GM18867 (cell line): Measurements from ENCODE around the gene RHO.

ENCODE experiments used
- ATAC-seq: cut with Tn5 transposase; IDR thresholded peaks from one replicate; pipeline ENCODE4 v1.9.1; 2021; ENCODE audit warnings: mild to moderate bottlenecking, moderate library complexity; ENCODE audit not compliant: unreplicated experiment

Gene RHO

DNA sequence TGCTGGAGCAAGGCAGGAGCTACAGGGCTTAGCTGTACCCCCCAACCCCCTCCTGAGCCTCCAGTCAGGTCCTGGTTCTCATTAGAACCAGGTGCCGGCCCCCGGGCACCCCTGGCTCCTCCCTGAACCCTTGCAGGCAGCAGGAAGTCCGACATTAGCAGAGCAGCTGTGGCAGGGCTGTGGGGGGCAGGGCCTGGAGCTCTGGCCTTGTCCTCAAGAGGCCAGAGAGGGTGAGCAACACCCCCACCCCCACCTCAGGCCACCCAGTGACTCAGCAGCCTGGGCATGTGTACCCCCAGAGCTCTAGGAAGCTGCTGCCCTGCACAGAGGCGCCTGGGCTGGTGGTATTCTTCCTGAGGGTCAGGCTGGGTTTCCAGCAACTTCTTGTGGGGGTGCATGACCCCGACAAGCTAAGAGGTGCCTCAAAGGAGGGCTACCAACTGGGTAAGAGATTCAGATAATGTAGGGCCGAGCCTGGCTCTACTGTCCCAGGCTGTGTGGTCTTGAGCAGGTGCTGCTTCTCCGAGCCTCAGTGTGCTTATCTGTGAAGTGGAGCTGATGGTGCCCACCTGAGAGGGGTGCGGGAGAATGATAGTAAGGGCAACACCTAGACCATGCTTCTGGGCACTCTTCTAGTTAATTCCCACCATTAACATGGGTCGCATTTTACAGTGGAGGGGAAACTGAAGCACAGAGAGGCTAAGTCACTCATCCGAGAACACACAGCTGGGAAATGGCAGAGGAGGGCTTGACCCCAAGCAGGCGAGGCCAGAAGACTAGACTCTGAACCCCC, 30.5 kb downstream of the RHO start:
- ATAC-seq = no peak

DNA sequence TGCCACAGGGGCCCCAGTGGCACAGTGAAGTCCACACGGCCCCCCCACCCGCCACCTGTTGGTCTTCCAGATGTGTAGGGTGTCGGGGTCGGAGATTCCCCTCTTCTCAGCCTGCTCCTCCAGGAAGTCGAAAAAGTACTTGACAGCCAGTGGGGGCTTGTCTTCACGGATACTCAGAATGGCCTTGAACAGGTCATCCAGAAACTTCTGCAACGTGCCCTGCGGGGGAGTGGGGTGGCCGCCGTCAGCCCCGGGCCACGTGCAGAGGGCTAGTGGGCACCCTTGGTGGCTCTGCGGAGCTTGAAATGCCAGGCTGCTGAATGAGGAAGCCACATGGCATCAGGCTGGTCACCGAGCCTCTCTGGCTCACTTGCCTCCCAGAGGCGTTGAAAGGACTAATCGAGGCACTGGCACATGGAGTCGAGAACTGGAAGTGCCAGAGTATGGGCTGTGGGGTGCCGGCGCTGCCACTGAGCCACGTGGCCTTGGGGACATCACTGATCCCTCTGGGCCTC, 31.2 kb downstream of the RHO start:
- ATAC-seq = no peak

DNA sequence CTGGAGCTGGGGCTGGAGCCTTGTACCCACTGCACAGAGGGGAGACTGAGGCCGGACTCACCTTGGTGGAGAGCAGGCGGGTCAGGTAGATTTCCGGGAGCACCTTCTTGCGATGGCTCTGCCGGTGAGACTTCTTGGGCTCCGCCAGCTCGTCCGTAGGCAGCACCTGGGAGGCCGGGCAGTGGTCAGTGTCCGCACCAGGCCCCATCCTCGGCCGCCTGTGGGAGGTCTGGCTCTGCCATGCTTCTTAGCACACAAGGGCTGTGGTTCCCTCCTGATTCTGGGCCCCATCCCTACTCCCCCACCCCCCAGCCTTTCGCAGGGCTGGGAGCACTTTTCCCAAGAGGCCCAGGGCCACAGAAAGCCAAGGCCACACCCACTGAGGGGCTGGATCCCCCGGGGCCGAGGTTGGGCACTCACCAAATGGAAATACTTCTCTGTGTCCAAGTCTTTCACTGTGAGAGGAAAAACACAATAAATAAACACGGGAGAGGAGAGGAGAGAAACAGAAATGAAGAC, 31.9 kb downstream of the RHO start:
- ATAC-seq = no peak

DNA sequence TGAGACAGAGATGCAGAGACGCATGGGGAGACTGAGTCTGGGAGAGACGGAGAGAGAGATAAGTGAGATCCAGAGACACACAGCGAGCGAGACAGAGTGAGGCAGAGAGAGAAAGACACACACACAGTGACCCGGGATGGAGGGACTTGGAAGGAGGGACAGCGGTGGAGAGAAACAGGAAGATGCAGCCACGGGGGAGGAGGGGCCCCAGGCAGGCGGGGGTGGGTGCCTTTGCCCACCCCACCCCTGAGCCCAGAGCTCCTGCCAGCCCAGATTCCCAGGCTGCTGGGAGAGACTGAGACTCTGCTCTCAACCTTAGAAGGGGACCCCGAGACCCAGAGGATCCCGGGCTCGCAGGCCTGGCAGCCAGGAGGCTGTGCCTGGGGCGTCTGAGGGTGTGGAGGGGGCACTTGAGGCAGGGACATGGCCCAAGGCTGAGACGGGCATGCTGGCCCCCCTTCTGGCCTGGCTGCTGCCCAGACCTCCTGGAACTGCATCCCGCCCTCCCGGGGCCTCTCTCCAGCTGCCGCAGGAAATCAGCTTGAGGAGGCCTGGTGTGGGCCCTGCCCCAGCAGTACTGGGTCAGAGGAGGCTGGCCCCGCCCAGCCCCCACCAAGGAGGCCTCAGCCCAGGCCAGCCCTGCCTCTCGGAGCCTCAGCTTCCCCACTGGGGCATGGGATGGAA, 32.6 kb downstream of the RHO start:
- no peak for ATAC-seq

DNA sequence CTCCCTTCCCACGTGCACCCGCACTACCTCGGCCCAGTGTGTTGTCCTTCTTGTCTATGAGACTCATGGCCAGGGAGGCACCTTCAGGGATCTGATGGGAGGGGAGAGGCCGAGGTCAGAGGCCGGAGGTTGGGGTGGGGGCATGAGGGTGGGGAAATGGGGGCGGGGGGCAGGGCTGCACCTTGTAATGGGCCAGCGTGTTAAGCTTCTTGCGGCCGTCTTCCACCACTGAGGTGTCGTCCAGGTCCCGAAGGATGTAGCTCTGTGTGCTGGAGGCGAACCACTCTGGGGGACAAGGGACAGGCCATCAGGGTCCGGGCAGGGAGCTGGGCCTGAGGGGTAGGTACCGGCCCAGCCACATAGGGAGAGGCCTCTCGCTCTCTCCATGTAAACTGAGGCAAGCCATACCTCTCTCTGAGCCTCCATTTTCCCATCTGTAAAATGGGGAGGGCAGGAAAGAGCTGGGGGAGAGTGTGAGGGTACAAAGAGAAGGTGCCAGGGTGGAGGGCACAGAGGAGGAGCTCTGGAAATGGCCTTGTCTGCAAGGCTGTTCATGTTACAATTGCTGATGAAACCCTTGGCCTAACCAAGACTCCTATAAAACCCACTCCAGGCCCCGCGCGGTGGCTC, 33.3 kb downstream of the RHO start:
- no peak for ATAC-seq

DNA sequence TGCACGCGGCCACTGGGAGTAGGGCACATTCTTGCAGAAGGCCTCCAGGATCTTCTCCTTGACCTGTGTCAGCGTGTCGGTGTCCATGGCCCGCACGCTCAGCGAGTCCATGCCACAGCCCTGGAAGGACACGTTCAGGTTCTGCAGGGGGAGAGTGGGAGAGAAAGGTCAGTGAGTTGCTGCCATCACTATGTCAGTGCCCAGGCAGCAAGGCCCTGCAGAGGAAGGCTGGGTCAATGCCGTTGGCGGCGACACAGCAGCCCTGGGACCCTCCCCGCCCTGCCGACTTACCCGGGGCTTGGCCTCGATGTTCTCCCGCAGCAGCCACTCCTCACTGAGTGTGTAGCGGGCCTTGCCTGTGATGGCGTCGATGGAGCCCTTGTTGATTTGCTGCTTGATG, 34.4 kb downstream of the RHO start:
- no peak for ATAC-seq

DNA sequence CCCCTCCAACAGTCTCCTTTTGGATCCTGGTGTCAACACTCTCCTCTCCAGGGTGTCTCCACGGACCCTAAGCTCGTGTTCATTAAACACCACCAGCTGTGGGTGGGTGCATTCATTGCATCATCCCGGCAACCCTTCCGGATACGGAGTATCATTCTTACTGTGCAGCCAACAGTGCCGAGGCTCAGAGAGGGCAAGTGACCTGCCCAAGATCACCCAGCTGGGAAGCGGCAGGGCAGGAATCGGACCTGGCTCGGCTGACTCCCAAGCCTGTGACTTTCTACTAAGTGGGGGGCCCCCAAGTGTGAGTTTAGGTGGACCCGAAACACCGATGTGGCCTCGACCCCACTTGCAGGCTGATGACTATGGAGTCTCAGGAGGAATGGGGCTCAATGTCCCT, 34.9 kb downstream of the RHO start:
- no peak for ATAC-seq

DNA sequence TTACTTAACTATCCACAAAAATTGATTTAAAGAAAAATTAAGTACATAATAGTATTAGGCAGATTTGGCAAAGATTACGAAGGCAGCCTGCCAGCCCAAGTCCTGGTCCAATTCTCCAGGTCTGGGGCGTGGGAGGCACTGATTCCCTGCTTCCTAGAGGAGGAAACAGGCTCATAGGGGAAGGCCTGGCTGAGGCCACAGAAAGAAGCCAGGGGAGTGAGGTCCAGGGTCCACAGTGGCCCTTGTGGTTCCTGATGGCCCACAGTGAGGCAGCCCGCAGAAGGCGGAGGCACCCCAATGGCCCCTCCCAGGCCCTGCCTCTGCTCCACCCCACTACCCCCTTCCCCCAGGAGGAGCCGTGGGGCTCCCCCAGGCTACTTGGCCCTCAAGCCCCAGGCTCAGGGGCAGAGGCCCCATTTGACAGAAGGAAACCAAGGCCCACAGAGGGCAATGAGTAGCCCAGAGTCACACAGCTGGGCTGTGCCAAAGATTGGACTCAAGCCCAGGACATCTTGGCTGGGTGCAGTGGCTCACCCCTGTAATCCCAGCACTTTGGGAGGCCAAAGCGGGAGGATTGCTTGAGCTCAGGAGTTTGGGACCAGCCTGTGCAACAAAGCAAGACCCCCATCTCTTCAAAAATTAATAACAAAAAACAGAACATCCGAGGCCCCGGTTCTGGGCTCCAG, 35.6 kb downstream of the RHO start:
- no peak for ATAC-seq

DNA sequence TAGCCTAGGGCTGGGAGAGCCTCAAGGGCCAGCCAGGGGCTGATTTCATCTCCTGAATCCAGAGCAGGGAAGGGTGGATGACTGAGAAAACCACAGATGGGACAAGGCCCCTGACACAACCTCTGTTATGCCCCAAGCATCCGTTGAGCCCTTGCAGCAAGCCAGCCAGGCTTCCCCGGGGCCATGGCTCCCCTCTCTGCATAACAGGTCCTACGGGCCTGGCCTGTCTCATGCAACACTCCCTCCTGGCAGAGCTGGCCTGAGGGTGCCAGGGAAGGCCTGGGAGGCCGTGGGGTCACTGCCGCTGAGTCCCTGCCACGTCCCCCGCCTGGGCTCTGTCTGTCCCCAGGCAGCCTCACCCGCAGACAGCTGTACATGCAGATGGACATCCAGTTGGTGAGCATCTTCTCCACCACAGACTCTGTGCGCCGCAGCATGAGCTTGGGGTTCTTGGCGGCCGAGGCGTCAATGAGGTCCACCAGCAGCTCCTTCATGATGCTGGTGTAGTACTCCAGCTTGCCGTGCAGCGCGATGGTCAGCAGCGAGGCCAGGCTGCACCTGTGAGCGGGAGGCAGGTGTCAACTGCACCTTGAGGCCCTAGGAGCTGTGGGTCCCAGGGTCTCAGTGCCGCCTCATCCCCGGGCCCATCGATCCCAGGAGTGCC, 36.7 kb downstream of the RHO start:
- ATAC-seq = no peak

DNA sequence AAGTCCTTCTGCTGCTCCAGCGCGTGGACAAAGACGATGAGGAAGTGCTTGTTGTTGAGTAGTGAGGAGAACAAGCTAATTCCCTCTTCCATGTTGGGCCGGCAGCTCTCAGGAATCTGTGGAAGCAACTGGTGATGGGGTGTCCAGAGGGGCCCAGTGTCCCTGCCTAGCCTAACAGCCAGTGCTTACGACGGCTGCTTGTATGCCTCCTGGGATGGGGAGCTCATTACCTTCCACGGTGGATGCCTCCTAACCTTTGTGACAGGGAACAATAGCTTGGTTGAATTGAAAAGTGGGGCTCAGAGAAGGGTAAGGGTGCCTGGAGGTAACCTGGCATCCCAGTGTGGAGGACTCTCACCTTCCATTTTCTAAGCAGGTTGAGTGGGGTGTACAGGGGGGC, 37.5 kb downstream of the RHO start:
- ATAC-seq = no peak

DNA sequence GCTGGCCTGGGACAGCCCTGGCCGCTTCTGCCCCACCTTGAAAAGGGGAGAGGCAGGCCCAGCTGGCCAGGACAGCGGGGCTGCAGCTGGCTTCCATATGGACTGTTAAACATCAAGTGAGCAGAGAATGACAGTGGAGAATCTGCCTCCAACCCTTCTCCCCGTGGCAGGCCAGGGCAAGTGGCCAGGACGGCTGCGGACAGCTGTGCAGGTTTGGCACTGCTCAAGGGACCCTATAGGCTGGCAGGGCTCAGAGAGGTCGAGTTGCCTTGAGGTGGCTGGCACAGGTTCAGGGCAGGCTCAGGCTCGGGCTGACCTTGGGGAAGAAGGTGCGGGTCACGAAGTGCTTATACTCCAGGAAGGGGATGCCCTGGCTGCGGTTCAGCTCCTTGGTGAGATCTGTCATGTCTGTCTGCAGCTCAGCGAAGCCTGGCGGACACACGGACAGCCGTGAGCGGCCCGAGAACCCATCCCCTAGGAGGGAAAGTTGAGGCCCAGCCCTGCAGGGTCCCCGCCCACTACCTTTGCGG, 38.8 kb downstream of the RHO start:
- ATAC-seq = no peak

DNA sequence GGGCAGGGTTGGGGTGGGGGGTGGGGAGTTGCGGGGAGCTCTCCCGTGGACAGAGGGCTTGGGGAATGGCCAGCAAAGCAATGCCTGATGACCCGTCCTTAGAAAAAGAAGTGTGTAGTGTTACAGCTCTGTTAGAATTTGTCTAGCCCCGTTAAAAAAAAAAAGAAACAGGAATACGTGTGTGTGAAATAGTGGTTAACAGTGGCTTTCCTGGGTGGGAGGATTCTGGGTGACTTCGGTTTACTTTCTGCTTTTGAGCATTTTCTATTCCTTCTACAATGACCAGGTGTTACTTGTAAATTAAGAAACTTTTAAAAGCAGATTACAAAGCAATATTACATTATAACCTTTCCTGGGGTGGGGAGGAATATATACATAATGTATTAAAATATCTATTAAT, 39.5 kb downstream of the RHO start:
- ATAC-seq = no peak

DNA sequence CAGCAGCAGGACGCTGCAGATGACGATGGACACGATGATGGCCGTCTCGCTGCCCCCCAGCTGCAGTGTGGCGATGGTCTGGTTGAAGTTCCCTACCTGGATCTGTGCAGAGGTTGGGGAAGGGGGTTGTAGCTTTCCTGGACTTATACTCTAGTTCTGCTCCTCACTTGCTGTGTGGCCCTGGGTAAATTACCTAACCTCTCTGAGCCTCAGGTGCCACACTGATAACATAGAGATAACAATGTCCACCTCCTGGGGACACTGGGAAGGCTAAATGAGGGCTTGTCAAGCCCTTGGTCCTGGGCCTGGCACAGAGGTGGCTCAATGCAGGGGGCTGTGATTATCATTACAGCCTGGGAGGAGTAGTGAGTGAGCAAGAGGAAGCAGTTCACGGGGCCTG, 41.4 kb downstream of the RHO start:
- no peak for ATAC-seq

DNA sequence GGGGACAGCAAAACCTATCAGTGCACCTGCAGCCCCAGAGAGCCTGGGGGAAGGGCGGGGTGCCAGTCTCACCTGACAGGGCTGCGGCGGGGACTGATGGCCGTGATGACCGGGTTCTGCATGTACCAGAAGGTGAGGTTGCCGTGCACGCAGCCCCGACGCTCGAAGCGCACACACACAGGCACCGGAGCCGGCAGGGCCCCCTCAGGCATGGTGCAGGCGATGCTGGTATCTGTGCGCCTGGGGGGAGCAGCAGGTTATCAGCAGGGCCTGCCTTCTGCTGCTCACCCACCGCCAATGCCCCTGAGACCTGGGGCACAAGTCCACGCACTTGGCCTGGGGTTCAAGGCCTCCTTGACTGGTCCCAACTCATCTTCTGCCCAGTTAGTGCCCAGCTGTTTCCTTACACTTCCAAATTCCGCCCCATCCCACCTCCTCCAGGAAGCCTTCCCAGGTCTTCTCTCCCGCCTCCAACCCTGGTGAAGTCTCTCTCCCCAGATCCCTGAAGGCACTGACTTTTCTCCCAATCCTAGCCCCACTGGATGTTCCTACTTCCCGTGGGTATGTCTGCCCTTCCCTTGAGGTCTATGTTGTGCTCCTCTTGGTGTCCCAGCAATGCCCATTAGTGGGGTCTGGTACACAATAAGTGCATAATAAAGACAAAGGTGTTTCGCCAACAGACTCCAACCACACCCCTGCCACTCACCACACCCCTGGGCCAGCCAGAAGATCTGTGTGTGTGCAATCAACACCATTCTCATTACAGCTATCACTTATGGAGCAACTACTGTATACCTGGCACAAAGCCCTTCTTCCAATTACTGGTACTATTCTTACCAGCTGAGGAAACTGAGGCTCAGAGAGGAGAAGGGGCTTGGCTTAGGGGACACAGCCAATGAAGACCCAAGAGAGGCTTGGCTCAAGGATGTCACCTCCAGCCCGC, 43.4 kb downstream of the RHO start:
- no peak for ATAC-seq

DNA sequence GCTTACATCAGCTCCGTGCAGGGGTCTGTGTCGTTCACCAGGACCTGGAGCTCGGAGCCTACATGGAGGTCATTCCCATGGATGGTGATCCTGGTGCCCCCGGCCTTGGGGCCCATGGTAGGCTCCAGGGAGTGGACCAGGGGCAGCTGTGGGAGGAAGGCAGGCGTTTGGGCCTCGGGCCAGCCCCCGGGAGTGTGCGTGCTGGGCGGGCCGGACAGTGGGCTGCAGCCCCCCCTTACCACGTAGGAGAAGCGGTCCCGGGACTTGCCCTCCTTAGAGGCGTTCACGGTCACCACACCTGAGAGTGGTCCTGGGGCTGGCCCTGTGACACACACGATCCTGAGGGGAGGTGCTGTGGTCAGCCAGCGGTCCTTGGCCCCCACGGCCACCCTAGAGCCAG, 44.2 kb downstream of the RHO start:
- no peak for ATAC-seq

DNA sequence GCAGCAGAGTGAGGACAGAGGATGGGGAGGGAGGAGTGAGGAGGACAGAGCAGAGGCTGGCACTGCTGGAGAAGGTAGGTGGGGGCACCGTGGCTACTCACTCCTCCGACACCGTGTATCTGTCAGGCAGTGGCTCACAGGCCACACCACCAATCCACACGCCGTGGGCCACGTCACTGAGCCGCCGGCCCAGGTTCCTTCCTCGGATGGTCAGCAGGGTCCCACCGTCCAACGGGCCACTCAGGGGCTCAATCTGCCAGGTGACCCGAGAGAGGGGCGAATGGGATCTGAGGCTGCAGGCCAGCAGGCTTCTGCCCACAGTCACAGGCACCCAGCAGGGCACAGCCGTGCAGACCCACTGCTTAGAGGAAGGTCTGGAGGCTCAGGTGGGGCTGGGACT, 45.1 kb downstream of the RHO start:
- ATAC-seq = no peak

DNA sequence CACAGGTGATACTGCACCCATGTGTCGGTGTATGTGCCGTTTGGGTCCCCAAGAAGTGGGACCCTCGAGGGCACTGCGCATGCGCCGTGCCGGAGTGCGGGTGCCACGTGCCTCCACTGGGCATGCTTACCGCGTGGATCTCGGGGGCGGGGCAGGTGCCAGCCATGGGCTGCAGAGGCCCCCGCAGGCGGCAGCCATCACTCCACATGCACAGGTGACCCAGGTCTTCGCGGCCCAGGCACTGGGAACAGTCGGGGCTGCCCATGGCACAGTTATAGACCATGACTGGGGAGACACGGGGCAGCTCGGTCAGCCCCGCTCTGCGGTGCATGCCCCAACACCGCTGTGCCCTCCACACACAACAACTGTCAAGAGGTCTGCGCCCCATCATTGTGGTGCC, 45.8 kb downstream of the RHO start:
- no peak for ATAC-seq

DNA sequence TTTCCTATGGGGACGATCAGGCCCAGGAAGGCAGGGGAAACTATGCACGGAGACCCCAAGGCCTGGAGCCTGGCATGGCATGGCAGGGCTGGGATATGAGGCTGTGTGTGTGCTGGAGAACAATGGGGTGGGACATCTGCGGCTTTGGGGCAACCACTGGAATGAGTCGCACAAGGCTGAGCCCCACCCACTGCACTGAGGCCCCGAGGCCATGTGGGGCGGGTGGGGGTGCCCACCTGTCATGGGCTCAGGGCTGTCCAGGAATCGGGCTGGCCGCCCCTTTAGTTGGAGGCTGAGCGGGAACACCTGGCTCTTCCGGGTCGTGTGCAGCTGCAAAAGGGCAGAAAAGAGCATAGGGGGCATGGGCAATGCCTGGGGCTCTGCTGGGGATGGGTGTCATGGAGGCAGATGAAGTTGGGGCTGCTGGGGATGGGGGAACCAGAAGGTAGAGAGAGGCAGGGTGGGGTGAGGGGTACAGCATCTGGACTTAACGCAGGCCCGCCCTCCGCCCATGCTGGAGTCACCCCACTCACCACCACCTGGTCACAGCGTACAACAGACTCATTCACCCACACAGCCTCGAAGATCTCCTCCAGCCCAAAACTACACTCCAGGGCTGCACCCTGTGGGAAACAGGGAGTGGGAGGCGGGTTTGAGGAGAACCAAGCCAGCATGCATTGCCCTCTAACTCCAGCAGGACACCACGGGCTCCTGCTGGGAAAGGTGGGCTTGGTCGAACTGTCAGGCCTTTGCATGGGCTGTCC, 47.0 kb downstream of the RHO start:
- no peak for ATAC-seq

DNA sequence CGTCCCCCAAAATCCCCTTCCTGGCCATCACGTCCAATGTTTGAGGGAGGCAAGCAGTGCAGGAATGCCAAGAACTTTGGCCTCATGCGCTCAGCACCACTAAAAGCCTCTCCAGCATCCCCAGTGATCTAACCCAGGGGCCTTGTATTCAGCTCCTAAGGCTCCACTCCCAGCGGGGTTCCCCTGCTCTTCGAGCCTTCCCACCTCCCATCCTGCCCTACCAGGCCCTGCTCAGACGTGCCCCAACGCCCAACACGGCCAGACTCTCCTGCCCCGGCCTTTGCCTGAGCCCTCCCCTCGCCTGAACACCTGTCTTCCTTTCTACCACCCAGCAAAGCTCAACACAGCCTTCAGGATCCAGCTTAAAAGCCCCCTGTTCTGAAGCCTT, 47.6 kb downstream of the RHO start:
- ATAC-seq = no peak
